Fibroblast of peridontal ligament (primary cell): Measurements from ENCODE around the gene ZACN.

Experiments used
- DNase-seq: peaks from one replicate; pipeline ENCODE4 v3.0.0-alpha.2; 2010; ENCODE audit errors: extremely low read depth

The ZACN gene

GRCh38 chr17:76102944-76103273 is 23.9 kb downstream of the ZACN start:
- DNase-seq: peak; percentile 15

DNA sequence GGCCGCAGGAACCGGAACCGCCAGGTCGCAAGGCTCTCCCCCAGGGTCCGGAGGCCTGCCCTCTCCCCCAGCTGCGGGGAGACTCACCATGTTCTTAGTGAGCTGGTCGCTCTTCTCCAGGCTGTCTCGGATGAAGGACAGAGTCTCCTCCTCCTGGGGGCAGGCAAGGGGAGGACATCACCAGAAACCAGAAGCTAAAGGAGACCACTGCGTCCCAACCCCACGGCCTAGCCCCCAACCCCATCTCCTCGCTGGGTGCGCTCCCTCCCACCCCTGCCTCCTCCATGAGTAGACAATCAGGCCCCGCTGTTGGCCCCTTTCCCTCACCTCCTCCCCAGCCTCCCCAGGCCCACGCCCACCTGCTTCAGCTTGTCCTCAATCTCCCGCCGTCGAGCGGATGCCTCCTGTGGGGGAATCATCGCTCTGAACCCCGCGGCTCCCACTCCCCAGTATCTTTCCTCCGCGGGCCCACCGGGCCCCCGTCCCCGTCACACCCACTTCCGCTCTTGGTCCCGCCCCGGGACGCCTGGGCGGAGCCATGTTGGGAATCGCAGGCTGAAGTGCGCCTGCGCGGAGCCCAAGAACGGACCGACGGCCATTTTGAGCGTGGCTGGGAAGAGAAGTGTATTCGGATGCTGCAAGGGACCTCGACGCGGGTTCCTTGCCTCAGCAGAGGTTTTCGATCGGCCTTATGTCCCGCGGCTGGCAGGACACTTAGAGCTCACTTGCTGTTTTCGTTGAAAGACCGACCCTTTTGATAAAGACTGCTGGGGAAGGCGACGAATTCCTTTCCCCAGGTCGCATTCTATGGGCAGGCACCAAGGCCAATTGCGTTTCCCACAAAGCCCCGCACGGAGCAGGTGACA is 24.5 kb downstream of the ZACN start, which contains the start of gene EXOC7:
EXOC7 (minus strand) TSS at position 514 of the 866 bp plus-strand sequence; CDS start at position 419, 95 bp downstream.
- DNase-seq: peak; percentile 88

GRCh38 chr17:76104140-76104895 is 25.3 kb downstream of the ZACN start:
- no peak for DNase-seq

DNA sequence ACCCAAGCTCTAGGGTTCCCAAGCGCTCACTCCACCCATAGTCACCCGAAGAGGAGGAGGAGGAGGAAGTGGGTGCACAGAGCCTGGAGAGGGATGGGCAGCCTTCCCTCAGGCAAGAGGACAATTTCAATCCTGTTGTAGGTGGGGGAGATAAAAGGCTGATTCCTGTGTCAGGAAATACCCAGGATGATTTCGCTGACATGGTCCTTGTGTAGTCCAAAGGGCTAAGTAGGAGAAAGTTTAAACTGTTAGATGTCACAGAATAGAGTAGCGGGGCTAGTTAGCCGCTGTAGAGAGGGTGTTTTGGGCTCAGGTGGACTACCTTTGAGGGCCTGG is 25.9 kb downstream of the ZACN start:
- no peak for DNase-seq

DNA sequence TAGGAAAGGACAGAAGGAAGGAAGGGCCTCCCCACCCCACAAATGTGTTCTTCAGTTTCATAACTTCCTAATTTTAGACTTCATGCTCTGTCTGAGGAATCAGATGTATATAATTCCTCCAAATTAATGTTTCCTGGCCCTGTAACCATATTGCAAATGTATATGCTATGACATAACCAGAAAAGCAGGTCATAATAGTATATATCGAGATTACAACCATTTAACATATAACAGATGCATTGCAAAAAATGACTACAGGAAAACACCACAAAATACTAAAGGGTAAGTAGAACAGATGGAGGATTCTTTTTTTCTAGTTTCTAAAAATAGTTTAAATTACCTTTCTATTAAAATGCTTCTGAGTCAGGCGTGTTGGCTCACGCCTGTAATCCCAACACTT is 27.7 kb downstream of the ZACN start:
- no peak for DNase-seq

DNA sequence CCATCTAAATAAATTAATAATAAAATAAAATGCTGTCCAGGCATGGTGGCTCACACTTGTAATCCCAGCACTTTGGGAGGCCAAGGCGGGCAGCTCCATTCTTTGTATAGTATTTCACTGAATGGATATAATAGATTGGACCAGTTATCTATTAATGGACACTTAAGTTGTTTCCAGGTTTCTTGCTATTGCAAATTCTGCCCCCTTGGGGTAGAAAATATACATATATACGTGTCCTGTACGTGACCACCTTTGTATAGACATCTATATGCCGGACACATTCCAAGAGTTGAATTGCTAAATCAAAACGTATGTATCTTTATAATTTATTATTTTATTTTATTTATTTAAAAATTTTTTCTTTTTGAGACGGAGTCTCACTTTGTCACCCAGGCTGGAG is 28.5 kb downstream of the ZACN start:
- DNase-seq: peak; percentile 8

- no peak for DNase-seq
Observed at GRCh38 chr17:76111956-76112355, 33.0 kb downstream of the ZACN start.

GRCh38 chr17:76115138-76115754 is 36.3 kb downstream of the ZACN start:
- DNase-seq: no peak

GRCh38 chr17:76119409-76120371 is 40.7 kb downstream of the ZACN start:
- no peak for DNase-seq

DNA sequence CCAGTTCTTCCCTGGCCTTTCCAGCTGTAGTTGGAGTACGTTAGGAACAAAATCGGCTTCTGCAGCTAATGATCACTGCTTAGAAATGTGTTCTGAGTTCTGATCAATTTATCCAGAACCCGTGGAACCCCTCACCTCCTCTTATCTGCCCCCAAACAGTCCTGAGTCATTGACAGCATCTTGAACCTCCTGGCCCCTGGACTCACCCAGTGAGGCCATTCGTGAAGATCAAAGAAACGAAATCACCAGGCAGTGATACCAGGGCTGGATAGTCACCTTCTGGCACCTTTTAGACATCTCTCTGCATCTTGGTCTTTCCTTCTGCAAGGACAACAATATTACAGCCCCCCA is 41.7 kb downstream of the ZACN start:
- no peak for DNase-seq

DNA sequence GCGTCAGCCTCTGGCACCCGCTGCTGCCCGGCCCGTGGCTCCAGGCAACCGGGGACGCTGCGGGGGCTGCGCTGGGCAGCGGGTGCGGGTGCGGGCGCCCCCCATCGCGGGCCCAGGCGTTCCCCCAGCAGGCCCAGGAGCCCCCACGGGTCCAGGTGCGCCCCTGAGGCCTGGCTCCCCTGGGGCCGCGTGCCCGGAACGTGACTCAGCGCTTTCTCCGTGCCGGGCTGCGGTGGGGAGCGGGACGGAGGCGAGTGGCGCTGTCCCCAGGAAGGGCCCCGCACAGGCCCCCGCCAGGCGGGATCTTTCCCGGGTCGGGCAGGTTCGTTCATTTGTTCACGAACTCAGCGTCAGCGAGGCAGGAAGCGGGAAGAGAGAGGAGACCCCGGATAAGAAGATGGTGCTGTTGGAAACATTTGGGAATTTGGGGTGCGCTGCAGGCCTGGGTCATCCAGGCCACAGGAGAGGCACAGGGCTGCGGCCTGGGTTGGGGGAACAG is 43.0 kb downstream of the ZACN start:
- no peak for DNase-seq

DNA sequence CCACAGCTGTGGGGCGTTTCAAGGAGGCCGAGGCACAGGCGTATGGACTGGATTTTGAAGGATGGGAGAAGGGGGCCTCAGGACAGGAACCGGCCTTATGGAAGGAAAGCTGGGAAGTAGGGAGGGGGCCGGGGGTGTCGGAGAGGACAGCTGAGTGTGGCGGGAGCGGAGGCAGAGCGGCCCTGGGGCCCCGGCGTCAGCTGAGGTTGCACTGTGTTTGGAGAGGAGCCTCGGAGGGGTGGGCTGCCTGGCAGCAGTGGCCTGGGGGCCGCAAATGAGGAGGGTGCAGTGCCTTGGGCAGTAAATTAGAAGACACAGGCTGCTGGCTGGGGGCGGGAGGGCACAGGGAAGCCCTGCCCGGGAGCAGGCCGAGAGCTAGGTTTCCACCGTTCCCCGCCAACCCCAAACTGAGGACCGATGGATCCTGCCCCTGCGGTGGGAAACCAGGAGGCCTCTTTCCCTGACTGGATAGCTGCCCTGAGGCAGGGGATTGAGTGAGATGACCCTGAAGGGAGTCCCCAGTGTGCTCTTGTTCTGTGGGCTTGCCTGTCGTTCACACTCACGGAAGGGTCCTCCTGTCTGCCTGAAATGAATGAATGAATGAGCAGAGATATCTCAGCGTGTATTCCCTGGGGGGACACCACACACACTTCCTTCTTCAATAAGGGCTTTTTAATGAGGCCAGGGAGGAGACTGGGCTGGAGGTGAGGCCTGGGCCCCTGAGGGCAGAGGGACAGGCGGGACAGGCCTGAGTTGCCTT is 43.6 kb downstream of the ZACN start:
- DNase-seq: no peak

DNA sequence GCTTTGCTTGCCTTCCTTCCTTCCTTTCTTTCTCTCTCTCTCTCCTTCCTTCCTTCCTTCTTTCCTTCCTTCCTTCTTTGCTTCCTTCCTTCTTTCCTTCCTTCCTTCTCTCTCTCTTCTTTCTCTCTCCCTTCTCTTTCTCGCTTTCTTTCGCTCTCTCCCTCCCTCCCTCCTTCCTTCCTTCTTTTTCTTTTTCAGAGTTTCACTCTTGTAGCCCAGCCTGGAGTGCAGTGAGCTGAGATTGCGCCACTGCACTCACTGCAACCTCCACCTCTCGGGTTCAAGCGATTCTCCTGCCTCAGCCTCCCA is 44.2 kb downstream of the ZACN start:
- no peak for DNase-seq

- DNase-seq: no peak
Observed at GRCh38 chr17:76123749-76124581, 45.0 kb downstream of the ZACN start.

- no peak for DNase-seq
Observed at GRCh38 chr17:76124582-76125390, 45.8 kb downstream of the ZACN start.

DNA sequence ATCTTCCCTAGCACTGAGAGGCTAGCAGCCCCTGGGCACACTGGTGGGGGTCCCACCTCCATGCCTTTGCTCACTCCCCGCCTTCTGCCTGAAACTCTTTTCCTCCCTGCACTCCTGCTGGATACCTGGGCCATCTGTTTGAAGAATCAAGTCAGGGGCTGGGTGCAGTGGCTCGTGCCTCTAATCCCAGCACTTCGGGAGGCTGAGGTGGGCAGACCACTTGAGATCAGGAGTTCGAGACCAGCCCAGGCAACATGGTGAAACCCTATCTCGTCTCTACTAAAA is 46.4 kb downstream of the ZACN start:
- DNase-seq: no peak

DNA sequence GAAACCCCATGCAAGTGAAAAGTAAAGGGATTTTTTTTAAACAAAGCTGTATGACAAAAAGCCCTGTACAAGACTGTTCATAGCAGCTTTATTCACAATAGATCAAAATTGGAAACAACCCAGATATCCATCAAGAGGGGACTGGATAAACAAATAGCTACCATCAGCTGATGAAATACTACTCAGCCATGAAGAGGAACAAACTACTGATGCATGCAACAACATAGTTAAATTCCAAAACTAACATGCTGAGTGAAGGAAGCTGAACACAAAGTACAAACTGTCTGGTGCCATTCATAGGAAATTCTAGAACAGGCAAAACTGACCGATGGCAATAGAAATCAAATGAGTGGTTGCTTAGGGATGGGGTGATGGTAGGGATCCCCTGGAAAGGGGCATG is 46.9 kb downstream of the ZACN start:
- no peak for DNase-seq

- no peak for DNase-seq
Observed at GRCh38 chr17:76130473-76130872, 51.5 kb downstream of the ZACN start.

- no peak for DNase-seq
Observed at GRCh38 chr17:76131051-76131691, 52.2 kb downstream of the ZACN start.
